Breast epithelium (tissue), 3 donors: Measurements from ENCODE around the gene SIGLEC7.

Source experiments
- POLR2A ChIP-seq: fragments of 450-650 bp; IDR thresholded peaks from one replicate; pipeline ENCODE4 v1.6.1; 2016; ENCODE audit warnings: antibody characterized with exemption, mild to moderate bottlenecking, moderate library complexity
- TF ChIP-seq, protein P1 (sequence below), 3 donors: fragments of 450-650 bp; IDR thresholded peaks; one replicate each; pipeline ENCODE4 v1.5.1; 2016 to 2017; ENCODE audit warnings: antibody characterized with exemption in 3 of 3, mild to moderate bottlenecking in 3 of 3, moderate library complexity in 3 of 3

GRCh38 chr19:51147663-51148062 lies 5.6 kb downstream of the SIGLEC7 start:
- TF ChIP-seq POLR2A, result no peak
- TF ChIP-seq, protein P1, sequence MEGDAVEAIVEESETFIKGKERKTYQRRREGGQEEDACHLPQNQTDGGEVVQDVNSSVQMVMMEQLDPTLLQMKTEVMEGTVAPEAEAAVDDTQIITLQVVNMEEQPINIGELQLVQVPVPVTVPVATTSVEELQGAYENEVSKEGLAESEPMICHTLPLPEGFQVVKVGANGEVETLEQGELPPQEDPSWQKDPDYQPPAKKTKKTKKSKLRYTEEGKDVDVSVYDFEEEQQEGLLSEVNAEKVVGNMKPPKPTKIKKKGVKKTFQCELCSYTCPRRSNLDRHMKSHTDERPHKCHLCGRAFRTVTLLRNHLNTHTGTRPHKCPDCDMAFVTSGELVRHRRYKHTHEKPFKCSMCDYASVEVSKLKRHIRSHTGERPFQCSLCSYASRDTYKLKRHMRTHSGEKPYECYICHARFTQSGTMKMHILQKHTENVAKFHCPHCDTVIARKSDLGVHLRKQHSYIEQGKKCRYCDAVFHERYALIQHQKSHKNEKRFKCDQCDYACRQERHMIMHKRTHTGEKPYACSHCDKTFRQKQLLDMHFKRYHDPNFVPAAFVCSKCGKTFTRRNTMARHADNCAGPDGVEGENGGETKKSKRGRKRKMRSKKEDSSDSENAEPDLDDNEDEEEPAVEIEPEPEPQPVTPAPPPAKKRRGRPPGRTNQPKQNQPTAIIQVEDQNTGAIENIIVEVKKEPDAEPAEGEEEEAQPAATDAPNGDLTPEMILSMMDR (IDR thresholded peaks at IDR 0.05), result no peak
